GM18868 (cell line): Measurements from ENCODE around the gene IL15RA.
"Not testable (repeated sequence)": the region's sequence is repeated elsewhere in the genome, so short reads cannot be mapped to it uniquely, and the experiment has no call there.

Experiments
- ATAC-seq: cut with Tn5 transposase; IDR thresholded peaks from one replicate; pipeline ENCODE4 v1.9.1; 2021; ENCODE audit warnings: mild to moderate bottlenecking, moderate library complexity; ENCODE audit not compliant: unreplicated experiment

IL15RA gene

DNA sequence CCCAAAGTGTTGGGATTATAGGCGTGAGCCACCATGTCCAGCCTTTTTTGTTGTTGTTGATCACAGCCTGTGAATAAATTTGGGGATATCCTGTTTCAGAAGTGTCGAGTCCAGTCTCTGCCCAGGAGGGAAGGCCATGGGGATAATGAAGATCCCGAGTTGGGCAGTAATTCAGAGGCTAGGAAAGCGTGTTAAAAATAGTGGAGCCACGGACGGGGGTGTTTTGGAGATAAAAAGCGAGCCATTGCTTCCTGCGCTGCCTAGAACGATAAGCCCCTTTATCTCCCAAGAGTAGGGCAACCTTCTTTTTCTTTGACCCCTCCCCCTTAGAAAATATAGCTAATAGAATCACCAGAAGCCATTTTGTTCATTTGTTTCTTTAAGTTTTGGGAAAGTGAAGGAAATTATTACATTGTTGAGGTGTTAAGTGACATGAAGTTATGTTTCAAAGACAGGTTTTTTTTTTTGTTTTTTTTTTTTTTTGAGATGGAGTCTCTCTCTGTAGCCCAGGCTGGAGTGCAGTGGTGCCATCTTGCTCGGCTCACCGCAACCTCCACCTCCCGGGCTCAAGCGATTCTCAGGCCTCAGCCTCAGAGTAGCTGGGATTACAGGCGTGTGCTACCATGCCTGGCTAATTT, 43.3 kb downstream of the IL15RA start:
- ATAC-seq = no peak

DNA sequence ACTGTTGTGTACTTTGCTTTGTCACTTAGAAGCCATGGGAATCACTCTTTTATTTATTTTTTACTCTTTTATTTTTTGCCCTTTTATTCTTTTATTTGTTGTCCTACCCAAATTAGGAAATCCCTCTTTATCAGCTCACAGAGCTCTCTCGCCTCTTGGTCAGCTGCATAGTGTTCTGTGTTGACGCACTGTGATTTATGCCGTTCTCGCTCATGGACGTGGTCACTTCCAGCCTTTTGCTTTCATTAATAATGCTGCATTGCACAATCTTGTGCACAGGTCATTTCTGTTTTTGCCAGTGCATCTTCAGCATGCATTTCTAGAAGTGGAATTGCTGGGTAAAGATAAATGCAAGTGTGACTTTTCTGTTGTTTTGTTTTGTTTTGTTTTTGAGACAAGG, 45.0 kb downstream of the IL15RA start:
- ATAC-seq = no peak

DNA sequence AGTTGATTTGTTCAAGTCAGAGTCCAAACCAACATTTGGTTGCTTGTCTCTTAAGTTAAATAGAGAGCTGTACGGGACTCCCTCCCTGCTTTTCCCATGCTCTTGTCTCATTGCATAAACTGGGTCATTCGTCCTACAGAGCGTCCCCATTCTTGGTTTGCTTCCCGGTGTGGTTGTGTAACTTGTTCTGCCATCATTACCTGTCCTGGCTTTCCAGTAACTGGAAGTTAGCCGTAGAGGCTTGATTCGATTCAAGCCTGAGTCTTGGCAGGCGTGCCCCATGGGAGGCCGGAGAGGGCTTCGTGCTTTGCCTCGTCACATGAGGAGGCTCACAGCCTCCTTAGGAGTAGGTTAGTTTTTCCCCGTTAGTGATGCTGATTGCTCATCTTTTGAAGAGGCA, 47.1 kb downstream of the IL15RA start:
- no peak for ATAC-seq

GRCh38 chr10:5929442-5929841, 47.9 kb downstream of the IL15RA start:
- no peak for ATAC-seq

GRCh38 chr10:5927306-5927705, 50.0 kb downstream of the IL15RA start:
- no peak for ATAC-seq

DNA sequence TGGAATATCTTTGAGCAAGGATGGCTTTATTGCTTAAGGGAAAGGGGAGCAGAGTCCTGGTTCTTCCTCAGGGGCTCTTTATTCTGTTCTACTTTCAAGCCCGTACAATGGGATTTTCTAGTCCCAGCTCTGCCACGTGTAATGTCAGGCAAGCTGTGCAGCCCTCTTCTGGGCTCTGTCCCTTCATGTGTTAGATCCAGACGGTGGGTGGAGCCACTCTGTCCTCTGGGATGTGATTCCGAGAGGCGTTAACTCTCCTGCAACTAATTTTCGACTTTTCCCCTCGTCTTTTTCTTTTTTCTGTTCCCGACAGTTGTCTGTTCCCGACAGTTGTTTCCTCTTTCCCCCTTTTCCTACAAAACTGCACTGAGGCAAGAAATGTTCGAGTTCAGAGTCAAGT, 52.5 kb downstream of the IL15RA start:
- no peak for ATAC-seq

- no peak for ATAC-seq
Observed at GRCh38 chr10:5921746-5922145, 55.6 kb downstream of the IL15RA start.

DNA sequence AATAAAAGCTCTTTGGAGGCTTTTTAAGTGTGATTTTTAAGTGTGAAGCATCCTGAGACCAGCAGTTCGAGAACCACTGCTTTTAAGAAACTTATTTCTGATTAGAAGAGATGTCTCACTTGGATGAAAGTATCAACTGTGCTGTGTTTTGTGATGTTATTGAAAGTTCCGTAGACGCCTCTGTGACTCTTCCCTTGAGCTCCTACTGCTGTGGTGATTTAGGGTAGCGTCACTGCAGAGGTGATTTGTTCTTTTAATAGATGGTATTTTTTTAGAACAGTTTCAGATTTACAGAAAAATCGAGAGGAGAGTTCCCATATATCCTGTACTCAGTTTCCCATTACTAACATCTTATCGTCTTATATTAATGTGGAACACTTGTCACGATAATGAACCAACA, 57.8 kb downstream of the IL15RA start:
- ATAC-seq = no peak

DNA sequence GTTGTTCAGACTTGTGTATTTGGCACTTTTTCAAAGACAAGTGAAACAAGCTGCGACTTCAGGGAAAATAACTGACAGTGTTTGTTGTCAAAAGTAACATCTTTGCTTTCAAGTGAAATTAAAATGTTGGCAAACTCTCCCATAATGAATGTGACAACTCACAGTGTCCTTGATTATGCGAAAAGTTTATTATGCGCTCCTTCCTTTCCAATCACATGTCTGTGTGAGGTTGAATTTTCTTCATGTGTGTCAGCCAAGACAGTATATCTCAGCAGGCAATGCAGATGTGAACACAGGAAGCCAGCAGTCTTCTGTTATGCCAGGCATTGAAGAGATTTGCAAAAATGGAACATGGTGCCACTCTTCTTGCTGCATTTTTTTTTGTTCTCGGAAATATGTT, 58.6 kb downstream of the IL15RA start:
- ATAC-seq = no peak

GRCh38 chr10:5917305-5917704, 60.0 kb downstream of the IL15RA start:
- ATAC-seq = no peak

DNA sequence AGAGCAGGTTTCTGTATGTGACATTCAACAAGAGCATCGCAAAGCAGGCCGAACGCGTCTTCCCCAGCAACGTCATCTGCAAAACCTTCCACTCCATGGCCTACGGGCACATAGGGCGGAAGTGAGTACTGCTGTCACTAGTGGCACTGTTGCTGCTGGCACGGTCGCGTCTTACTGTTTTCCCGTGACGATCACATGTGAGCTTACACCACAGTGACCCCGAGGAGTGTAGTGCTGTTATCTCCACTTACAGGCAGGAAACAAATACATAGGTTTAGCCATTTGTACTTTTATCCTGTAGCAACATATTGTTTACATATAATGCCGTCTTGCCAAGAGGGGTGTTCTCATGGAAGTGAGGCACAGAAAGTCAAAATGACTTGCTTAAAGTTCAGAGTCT, 61.9 kb downstream of the IL15RA start:
- no peak for ATAC-seq

GRCh38 chr10:5913736-5914135, 63.6 kb downstream of the IL15RA start:
- no peak for ATAC-seq

DNA sequence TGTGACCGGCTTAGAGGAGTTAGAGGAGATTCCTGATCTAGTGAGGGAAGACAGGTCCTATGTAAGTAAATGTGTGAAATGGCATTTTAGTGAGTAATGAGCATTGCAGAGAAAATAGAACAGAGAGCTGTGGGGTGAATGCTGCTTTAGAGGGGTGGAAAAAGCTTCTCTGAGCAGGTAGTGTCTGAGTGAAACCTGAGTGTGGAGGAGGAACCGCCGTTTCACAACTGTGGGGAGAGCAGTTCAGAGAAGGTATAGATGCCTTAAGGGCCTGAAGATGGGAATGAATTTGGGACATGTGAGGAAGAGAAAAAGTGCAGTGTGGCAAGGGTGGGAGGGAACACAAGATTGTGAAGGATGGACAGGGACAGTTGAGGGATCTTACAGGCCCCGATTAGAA, 65.7 kb downstream of the IL15RA start:
- ATAC-seq = no peak

DNA sequence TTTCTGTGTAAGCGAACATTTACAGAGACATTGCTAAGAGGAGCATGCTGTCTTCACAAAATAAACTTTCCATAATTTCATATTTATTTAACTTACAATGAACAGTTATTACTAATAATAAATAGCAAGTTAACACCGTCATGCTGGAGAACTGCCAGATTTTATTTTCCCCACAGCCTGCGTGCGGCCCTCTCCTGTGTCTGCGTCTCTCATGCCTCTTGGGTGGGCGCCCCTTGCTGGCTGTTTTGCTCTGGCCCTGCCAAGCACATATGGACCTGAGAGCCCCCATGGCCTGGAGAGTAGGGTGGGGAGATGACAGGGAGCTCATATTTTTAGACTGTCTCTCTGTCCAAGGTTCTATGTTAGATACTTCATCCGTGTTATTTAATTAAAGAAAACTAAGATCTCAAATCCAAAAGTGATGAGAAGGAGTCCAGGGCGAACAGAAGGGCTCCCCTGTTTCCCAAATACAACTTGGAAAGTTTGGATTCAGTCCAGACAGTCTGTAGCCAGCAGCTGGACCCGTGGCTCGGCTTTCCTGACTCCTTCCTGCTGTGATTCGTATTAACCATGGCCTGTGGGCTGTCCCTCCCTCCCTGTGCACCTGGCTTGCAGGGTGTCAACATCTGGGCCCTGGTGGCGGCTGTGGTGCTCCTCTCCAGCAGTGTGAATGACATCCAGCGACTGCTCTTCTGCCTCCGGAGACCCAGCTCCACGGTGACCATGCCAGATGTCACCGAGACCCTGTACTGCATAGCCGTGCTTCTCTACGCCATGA, 66.8 kb downstream of the IL15RA start:
- ATAC-seq = no peak

- ATAC-seq = not testable (repeated sequence)
Observed at GRCh38 chr10:5908676-5909075, 68.7 kb downstream of the IL15RA start.

GRCh38 chr10:5906651-5907050, 70.7 kb downstream of the IL15RA start:
- ATAC-seq = no peak

- ATAC-seq = no peak
Observed at GRCh38 chr10:5905854-5906507, 71.4 kb downstream of the IL15RA start.

GRCh38 chr10:5904227-5904626, 73.1 kb downstream of the IL15RA start:
- ATAC-seq = peak; percentile 95

DNA sequence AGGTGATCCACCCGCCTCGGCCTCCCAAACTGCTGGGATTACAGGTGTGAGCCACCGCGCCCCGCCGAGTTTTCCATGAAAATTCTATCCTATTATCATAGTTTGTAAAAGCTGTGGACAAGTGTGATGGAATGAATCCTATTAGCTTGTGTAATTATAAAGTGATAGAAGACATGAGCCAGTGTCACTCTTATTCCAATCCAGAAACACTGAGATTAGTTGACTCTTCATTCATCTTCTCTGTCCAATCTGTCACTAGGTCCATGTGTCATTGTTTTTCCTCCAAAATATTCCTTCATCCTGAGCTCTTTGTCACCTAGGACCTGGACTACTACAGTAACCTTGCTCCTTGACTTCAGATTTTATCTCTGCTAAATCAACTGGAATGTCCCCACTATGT, 73.8 kb downstream of the IL15RA start:
- no peak for ATAC-seq

GRCh38 chr10:5902511-5903274, 74.7 kb downstream of the IL15RA start:
- ATAC-seq = no peak
